ENCODE data around the gene NFIA. TPM values are rescaled to one million over a fixed set of nuclear protein-coding genes. Genes with fewer than 3 reads are reported as not detected.

NFIA gene
- total RNA-seq, 1 experiment from 2014 or later: 0.35 TPM

GRCh38 chr1:61378494-61379180 lies 296.3 kb downstream of the NFIA start:
- no peak overlapping the region for H3K14ac ChIP-seq (ENCODE audit: insufficient read depth, low read length)
- no peak overlapping the region for H3K56ac ChIP-seq (ENCODE audit: insufficient read length, low read depth, low read length)
- H3K18ac ChIP-seq (ENCODE audit: insufficient read length, low read depth, low read length): no peak overlapping the region
- Mint-ChIP-seq H3K4me3 (no peak overlapping the region), H3K9me3 (no peaks in the 10 kb centered on the region), H3K27ac (no peak overlapping the region), H3K36me3 (ENCODE audit: insufficient read depth in 1 of 3, low read depth in 3 of 3) (no peaks in the 10 kb centered on the region), H3K27me3 (ENCODE audit: low read depth) (peaks cover 1% of the 10 kb centered on the region; the same call in 1 of the 2 replicates), H3K4me1 (peaks cover 4 to 6% of the 10 kb centered on the region in 2 experiments; a peak in 3 of 4 replicates)
- no peak overlapping the region for H2BK15ac ChIP-seq (ENCODE audit: low read depth, low read length)
- H3T11ph ChIP-seq (ENCODE audit: low read length): no peak overlapping the region
- H3K9ac ChIP-seq (ENCODE audit: extremely low read depth, insufficient read length, low read length): no peak overlapping the region
- H2BK12ac ChIP-seq (ENCODE audit: insufficient read length, low read depth, low read length): no peak overlapping the region
- H3K79me2 ChIP-seq (ENCODE audit: insufficient read depth, low read length): no peaks in the 10 kb centered on the region
- no peaks in the 10 kb centered on the region for H3K9me3 ChIP-seq (ENCODE audit: control insufficient read depth, low read depth, low read length)
- H4K8ac ChIP-seq (replicated peaks; ENCODE audit: insufficient read length, low read depth, low read length): no peak overlapping the region
- H4K91ac ChIP-seq (ENCODE audit: insufficient read length, low read depth, low read length): no peak overlapping the region
- no peaks in the 10 kb centered on the region for H3K79me1 ChIP-seq (ENCODE audit: insufficient read depth, low read depth, low read length, poor library complexity, severe bottlenecking)
- H3K23ac ChIP-seq (ENCODE audit: insufficient read length, low read depth, low read length): no peak overlapping the region
- H3K4me1 ChIP-seq (ENCODE audit: insufficient read depth, low read length): no peaks in the 10 kb centered on the region
- WGBS (ENCODE audit: extremely low coverage, insufficient read length, low lambda C conversion rate): no CpG with 5 or more reads among the region's 4 CpGs
- DNase-seq: no peak
- H3K23me2 ChIP-seq (ENCODE audit: insufficient read length, low read depth, low read length, poor library complexity, severe bottlenecking): no peaks in the 10 kb centered on the region
- H3K4me2 ChIP-seq (ENCODE audit: insufficient read depth, insufficient read length, low read length): no peak overlapping the region
- H2AFZ ChIP-seq (ENCODE audit: low read length): no peak overlapping the region
- H2BK5ac ChIP-seq (ENCODE audit: insufficient read length, low read length): no peak overlapping the region
- no peak overlapping the region for H3K27ac ChIP-seq (ENCODE audit: insufficient read length, low read depth, low read length)
- no peak overlapping the region for H3K4ac ChIP-seq (ENCODE audit: low read depth, low read length)
- H2BK120ac ChIP-seq (ENCODE audit: low read depth, low read length, poor library complexity, severe bottlenecking): no peak overlapping the region
- H4K5ac ChIP-seq (ENCODE audit: insufficient read length, low read depth, low read length): no peak overlapping the region
- no peak overlapping the region for H2AK5ac ChIP-seq (ENCODE audit: insufficient read length, low read length)
- H3K27me3 ChIP-seq (ENCODE audit: insufficient read depth, low read length): no peaks in the 10 kb centered on the region
- peaks cover 2% of the 10 kb centered on the region for H4K20me1 ChIP-seq (ENCODE audit: control insufficient read depth, insufficient read depth, insufficient read length)
- no peak overlapping the region for H2BK20ac ChIP-seq (ENCODE audit: low read depth, low read length, poor library complexity, severe bottlenecking)
- TF ChIP-seq CTCF (conservative IDR thresholded peaks at IDR 0.05): no peak

Measured in H9 (cell line).